SHP77 treated with DMSO at 0.1 percent for 48 hours (cell line): ENCODE data around the gene OXNAD1.
A peak's percentile ranks its signal among the peaks of the same experiment; 100 is the strongest.
"Not testable (repeated sequence)": the region's sequence is repeated elsewhere in the genome, so short reads cannot be mapped to it uniquely, and the experiment has no call there.

Experiments
- DNase-seq: peaks from one replicate; lab custom pipeline; 2025; lab: John Stamatoyannopoulos, UW

Gene OXNAD1

GRCh38 chr3:16304061-16305010 lies 39.3 kb downstream of the OXNAD1 start:
- no peak for DNase-seq

GRCh38 chr3:16305111-16305541 lies 40.1 kb downstream of the OXNAD1 start:
- no peak for DNase-seq

- DNase-seq: no peak
These were observed 43.0 kb downstream of the OXNAD1 start for GRCh38 chr3:16307832-16308531.

- no peak for DNase-seq
These were observed 43.7 kb downstream of the OXNAD1 start for GRCh38 chr3:16308727-16309126.

GRCh38 chr3:16309558-16309957 lies 44.5 kb downstream of the OXNAD1 start:
- no peak for DNase-seq

GRCh38 chr3:16310486-16310885 lies 45.5 kb downstream of the OXNAD1 start:
- not testable (repeated sequence) for DNase-seq

DNA sequence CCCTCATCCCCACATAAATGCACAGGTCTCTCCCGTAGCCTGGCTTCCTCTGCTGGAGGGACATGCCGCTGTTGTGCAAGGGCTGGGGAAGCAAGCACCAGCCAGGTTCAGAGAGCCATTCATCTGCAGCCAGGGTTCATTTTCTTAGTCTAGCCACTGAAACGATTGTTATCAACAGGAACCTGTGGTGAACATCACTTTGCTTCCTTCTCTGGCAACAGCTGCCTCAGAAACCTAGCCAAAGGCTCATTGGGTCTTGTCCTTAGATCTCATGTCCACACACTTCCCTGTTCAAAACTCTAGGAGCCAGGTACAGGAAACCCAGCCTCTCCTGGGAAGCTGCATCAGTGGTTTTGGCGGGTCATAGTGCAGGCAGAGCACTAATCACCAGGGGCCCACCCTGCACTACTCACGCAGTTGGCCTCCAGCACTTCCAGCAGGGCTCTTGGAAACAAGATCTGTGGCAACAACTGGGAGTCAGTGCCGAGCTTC lies 47.0 kb downstream of the OXNAD1 start:
- no peak for DNase-seq

DNA sequence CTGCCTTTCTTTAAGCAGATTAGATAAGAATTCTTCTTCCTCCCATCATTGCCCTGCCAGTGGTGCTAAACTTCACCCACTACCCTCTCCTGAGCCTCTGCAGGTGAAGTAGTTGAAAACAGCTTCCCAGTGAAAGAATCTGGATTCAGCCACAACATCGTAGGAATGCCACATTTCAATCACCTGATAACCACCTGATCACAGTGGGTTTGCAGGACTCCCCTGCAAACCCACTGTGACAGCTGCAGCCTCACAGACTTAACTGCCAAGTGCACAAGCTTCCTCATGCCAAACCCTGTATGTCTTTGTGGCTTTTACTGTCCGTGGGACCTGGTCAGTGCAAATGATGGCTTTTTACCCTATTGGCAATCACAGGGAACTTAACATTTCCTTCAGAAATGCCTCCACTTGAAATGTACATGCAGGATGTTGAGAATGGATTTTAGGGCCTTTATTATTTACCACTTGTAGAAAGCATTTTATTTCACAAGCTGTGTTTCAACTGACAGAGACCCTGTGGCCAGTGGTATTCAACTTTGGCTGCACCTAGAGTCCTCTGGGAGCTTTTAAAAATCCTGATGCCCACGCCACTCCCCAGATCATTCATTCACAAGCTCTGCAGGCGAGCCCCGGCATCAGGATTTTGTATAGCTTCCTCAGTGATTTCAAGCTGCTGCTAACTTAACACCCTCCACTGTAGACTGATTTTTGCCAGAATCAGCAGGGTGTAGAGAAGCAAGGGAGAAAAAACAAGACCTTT lies 49.1 kb downstream of the OXNAD1 start:
- DNase-seq: no peak

DNA sequence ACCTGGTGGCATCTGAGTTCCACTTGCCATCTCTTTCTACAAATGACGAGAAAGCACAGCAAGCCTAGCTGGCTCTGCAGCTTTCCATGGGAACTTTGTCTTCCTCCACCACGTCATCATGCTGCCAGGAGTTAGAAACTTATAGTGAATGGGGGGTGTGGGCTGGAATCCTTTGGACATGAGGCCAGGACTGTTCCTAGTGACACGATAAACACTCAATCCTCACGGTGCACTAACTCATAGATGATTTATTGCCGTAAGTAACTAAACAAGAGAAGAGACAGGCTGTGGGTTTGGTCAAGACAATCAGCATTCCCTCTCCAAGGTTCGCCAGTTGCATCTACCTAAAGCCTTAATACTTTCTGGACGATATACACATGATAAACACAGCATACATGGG lies 50.6 kb downstream of the OXNAD1 start:
- DNase-seq: no peak

DNA sequence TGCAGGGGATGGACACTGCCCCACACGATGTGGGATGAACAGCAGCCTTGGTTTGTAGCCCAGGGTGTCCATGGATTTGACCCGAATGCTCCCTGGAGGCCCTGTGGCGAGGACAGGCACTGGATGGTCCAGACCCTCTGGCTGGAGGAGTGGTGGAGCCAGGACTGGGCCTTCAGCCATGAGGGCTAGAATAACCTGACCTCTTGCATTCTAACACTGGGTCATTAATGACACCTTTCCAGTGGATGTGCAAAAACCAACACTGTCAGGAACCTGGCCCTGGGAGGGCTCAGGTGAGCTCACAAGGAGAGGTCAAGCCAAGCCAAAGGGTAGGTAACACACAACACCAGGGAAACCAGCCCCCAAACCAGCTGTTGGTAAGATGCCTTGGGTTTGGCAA lies 51.4 kb downstream of the OXNAD1 start:
- no peak for DNase-seq

- DNase-seq: no peak
These were observed 52.0 kb downstream of the OXNAD1 start for GRCh38 chr3:16316847-16317560.

GRCh38 chr3:16317561-16317945 lies 52.5 kb downstream of the OXNAD1 start:
- DNase-seq: no peak

DNA sequence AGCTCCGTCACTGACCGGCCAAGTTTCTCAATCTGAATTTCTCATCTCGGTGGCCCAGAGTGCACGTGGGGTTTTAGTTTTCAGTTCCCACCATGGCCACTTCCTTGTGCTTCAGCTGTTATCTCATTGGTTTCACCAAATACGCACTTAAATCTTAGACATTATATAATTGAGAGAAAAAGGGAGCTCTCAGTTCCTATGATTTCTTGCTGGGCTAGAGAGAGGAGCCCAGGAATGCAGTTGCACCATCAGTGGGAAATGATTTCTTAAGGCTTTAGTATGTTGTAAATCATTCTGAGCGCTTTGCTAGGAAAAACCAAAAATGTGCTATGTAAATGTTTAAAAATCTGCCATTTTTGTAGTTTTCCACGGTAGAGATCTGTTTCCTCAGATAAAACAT lies 53.2 kb downstream of the OXNAD1 start:
- DNase-seq: no peak

DNA sequence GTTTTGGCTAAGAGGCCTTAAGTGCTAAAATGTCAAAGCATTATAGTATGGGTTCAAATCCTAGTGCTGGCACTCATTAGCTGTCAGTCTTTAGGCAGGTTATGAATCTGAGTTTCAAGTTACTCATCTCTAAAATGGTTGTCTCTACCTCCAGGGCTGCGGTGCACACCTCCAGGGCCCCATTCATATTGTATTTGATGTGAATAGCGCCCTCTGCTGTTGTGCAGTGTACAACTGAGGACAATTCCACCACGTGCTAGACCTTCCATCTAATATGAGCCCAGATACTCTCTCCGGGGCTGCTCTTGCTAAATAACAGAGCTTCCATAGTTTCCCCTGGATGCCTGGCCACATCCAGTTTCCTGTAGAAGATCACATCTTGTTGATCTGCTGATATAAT lies 54.3 kb downstream of the OXNAD1 start:
- peak; percentile 9 for DNase-seq

- no peak for DNase-seq
These were observed 54.7 kb downstream of the OXNAD1 start for GRCh38 chr3:16319723-16320122.

GRCh38 chr3:16320711-16321110 lies 55.7 kb downstream of the OXNAD1 start:
- DNase-seq: no peak

- DNase-seq: no peak
These were observed 57.2 kb downstream of the OXNAD1 start for GRCh38 chr3:16322189-16322588.

GRCh38 chr3:16323737-16324136 lies 58.7 kb downstream of the OXNAD1 start:
- no peak for DNase-seq

DNA sequence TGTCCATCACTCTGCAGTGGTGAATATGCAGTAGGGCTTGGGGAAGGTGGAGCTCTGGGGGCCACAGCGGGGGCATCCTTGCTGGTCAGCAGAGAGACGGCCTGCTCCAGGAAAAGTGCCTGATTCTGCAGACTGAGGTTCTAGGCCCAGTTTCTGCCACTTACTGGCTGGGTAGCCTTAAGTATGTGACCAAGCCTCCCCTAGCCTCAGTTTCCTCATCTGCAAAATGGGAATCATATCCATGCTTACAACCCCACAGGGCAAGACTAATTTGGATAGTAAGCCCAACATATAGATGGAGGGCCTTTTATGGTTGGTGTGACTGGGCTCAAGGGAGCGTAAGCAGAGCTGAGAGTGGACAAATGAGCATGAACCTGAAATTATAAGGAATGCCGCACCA lies 60.8 kb downstream of the OXNAD1 start:
- no peak for DNase-seq

GRCh38 chr3:16326724-16327349 lies 61.8 kb downstream of the OXNAD1 start:
- DNase-seq: no peak

- DNase-seq: no peak
These were observed 63.1 kb downstream of the OXNAD1 start for GRCh38 chr3:16328124-16328523.
